ENCODE results near the gene UBAP1L. TPM values are rescaled to one million over a fixed set of nuclear protein-coding genes. Genes with fewer than 3 reads are reported as not detected.

The UBAP1L gene
- total and polyA plus RNA-seq, 4 experiments from 2014 or later = 0.86 to 16.6 (median 15.2) TPM; not detected in 1

- peaks cover 2 to 8% of the 10 kb centered on the region in 2 donors for H3K27me3 Mint-ChIP-seq
- CTCF ChIA-PET (ENCODE audit: partially characterized antibody) = no interaction called here
Measured at GRCh38 chr15:65058394-65059368, 56.3 kb downstream of the UBAP1L start.

GRCh38 chr15:65057549-65057940 lies 57.5 kb downstream of the UBAP1L start:
- no peaks in the 10 kb centered on the region for H3K4me1 ChIP-seq (ENCODE audit: insufficient read depth, low read length)
- no peaks in the 10 kb centered on the region for H3K36me3 ChIP-seq (ENCODE audit: insufficient read depth, low read length)
- Mint-ChIP-seq H3K27ac (peak overlapping the region in 1 of 7 donors; percentile 20), H3K36me3 (no peaks in the 10 kb centered on the region), H3K4me1 (no peaks in the 10 kb centered on the region), H3K4me3 (no peak overlapping the region), H3K9me3 (peaks cover 0 to 6% (median under 1%) of the 10 kb centered on the region in 8 donors), H3K27me3 (peaks cover 0 to 3% of the 10 kb centered on the region in 2 donors)
- H3K4me3 ChIP-seq (ENCODE audit: low read length in 2 of 2) = no peak overlapping the region
- no peak for DNase-seq
- intact Hi-C loops (cut with micrococcal nuclease) = no loop called here
- CTCF ChIA-PET (ENCODE audit: partially characterized antibody) = no interaction called here
- no peak overlapping the region for H3K27ac ChIP-seq (ENCODE audit: low read depth, low read length)
- peaks cover 3% of the 10 kb centered on the region for H3K27me3 ChIP-seq (ENCODE audit: insufficient read depth, low read length)
- POLR2A ChIA-PET (ENCODE audit: partially characterized antibody) = no interaction called here
- H3K9me3 ChIP-seq (ENCODE audit: control insufficient read depth in 1 of 2, low read length in 2 of 2) = no peaks in the 10 kb centered on the region

More at GRCh38 chr15:65058394-65059368, 56.3 kb downstream of the UBAP1L start:
- no peaks in the 10 kb centered on the region for H3K36me3 Mint-ChIP-seq
- intact Hi-C loops (cut with micrococcal nuclease) = no loop called here
- no peak overlapping the region for H3K27ac Mint-ChIP-seq
- H3K9me3 Mint-ChIP-seq = peaks cover 0 to 6% (median under 1%) of the 10 kb centered on the region in 8 donors
- H3K27me3 ChIP-seq (ENCODE audit: insufficient read depth, low read length) = peaks cover 3% of the 10 kb centered on the region
- no peaks in the 10 kb centered on the region for H3K4me1 Mint-ChIP-seq
- no peak overlapping the region for H3K27ac ChIP-seq (ENCODE audit: low read depth, low read length)
- POLR2A ChIA-PET (ENCODE audit: partially characterized antibody) = no interaction called here
- H3K4me1 ChIP-seq (ENCODE audit: insufficient read depth, low read length) = no peaks in the 10 kb centered on the region
- H3K36me3 ChIP-seq (ENCODE audit: insufficient read depth, low read length) = no peaks in the 10 kb centered on the region
- no peak overlapping the region for H3K4me3 ChIP-seq (ENCODE audit: low read length in 2 of 2)
- H3K4me3 Mint-ChIP-seq = no peak overlapping the region
- no peaks in the 10 kb centered on the region for H3K9me3 ChIP-seq (ENCODE audit: control insufficient read depth in 1 of 2, low read length in 2 of 2)
- no peak for DNase-seq

- no peaks in the 10 kb centered on the region for H3K36me3 Mint-ChIP-seq
- H3K36me3 ChIP-seq (ENCODE audit: insufficient read depth, low read length) = no peaks in the 10 kb centered on the region
- H3K4me3 Mint-ChIP-seq = no peak overlapping the region
- no peak overlapping the region for H3K27ac ChIP-seq (ENCODE audit: low read depth, low read length)
- POLR2A ChIA-PET (ENCODE audit: partially characterized antibody) = no interaction called here
- no peak overlapping the region for H3K4me3 ChIP-seq (ENCODE audit: low read length in 2 of 2)
- no peaks in the 10 kb centered on the region for H3K4me1 ChIP-seq (ENCODE audit: insufficient read depth, low read length)
- no peak for DNase-seq
- H3K4me1 Mint-ChIP-seq = no peaks in the 10 kb centered on the region
- H3K9me3 ChIP-seq (ENCODE audit: control insufficient read depth in 1 of 2, low read length in 2 of 2) = no peaks in the 10 kb centered on the region
- H3K9me3 Mint-ChIP-seq = peaks cover 0 to 6% (median under 1%) of the 10 kb centered on the region in 8 donors
- H3K27ac Mint-ChIP-seq = no peak overlapping the region
- CTCF ChIA-PET (ENCODE audit: partially characterized antibody) = no interaction called here
- peaks cover 3% of the 10 kb centered on the region for H3K27me3 ChIP-seq (ENCODE audit: insufficient read depth, low read length)
- intact Hi-C loops (cut with micrococcal nuclease) = no loop called here
- peaks cover 0 to 1% of the 10 kb centered on the region in 2 donors for H3K27me3 Mint-ChIP-seq
Measured at GRCh38 chr15:65056868-65057548, 58.0 kb downstream of the UBAP1L start.

- H3K36me3 ChIP-seq (ENCODE audit: insufficient read depth, low read length) = no peaks in the 10 kb centered on the region
- ChIA-PET POLR2A (ENCODE audit: partially characterized antibody) (no interaction called here), CTCF (ENCODE audit: partially characterized antibody) (no interaction called here)
- H3K9me3 Mint-ChIP-seq = peaks cover 0 to 6% (median under 1%) of the 10 kb centered on the region in 8 donors
- intact Hi-C loops (cut with micrococcal nuclease) = no loop called here
- no peaks in the 10 kb centered on the region for H3K4me1 Mint-ChIP-seq
- H3K27me3 ChIP-seq (ENCODE audit: insufficient read depth, low read length) = peaks cover 3% of the 10 kb centered on the region
- no peak overlapping the region for H3K27ac ChIP-seq (ENCODE audit: low read depth, low read length)
- H3K27me3 Mint-ChIP-seq = peaks cover 0 to 1% of the 10 kb centered on the region in 2 donors
- H3K4me1 ChIP-seq (ENCODE audit: insufficient read depth, low read length) = no peaks in the 10 kb centered on the region
- no peak for DNase-seq
- H3K4me3 ChIP-seq (ENCODE audit: low read length in 2 of 2) = no peak overlapping the region
- H3K4me3 Mint-ChIP-seq = peak overlapping the region in 1 of 8 donors; percentile 26
- H3K27ac Mint-ChIP-seq = peak overlapping the region in 1 of 7 donors; percentile 62
- no peaks in the 10 kb centered on the region for H3K36me3 Mint-ChIP-seq
- H3K9me3 ChIP-seq (ENCODE audit: control insufficient read depth in 1 of 2, low read length in 2 of 2) = no peaks in the 10 kb centered on the region
Measured at GRCh38 chr15:65056106-65056505, 58.9 kb downstream of the UBAP1L start.

GRCh38 chr15:65055201-65055870 lies 59.7 kb downstream of the UBAP1L start:
- peaks cover 0 to 2% (median under 1%) of the 10 kb centered on the region in 4 donors for H3K4me1 Mint-ChIP-seq
- no peak for DNase-seq
- H3K36me3 ChIP-seq (ENCODE audit: insufficient read depth, low read length) = no peaks in the 10 kb centered on the region
- no peak overlapping the region for H3K27ac ChIP-seq (ENCODE audit: low read depth, low read length)
- no peak overlapping the region for H3K4me3 Mint-ChIP-seq
- intact Hi-C loops (cut with micrococcal nuclease) = no loop called here
- ChIA-PET POLR2A (ENCODE audit: partially characterized antibody) (no interaction called here), CTCF (ENCODE audit: partially characterized antibody) (interaction anchor here (0.7 to 1.2 kb wide), 4 partner anchors 9 to 330 kb away, joined by 3 to 5 read pairs (median 4); partner anchors contain the start of gene KBTBD13)
- H3K9me3 Mint-ChIP-seq = peaks cover 0 to 5% (median under 1%) of the 10 kb centered on the region in 8 donors
- peak overlapping the region in 2 of 7 donors; percentile 18 to 35 for H3K27ac Mint-ChIP-seq
- H3K27me3 ChIP-seq (ENCODE audit: insufficient read depth, low read length) = peaks cover 3% of the 10 kb centered on the region
- H3K4me1 ChIP-seq (ENCODE audit: insufficient read depth, low read length) = no peaks in the 10 kb centered on the region
- no peaks in the 10 kb centered on the region for H3K9me3 ChIP-seq (ENCODE audit: control insufficient read depth in 1 of 2, low read length in 2 of 2)
- H3K36me3 Mint-ChIP-seq = no peaks in the 10 kb centered on the region
- H3K4me3 ChIP-seq (ENCODE audit: low read length in 2 of 2) = no peak overlapping the region
- H3K27me3 Mint-ChIP-seq = no peaks in the 10 kb centered on the region

GRCh38 chr15:65054333-65055200 lies 60.4 kb downstream of the UBAP1L start:
- Histone ChIP-seq H3K4me1 (ENCODE audit: insufficient read depth, low read length) (peaks cover 6% of the 10 kb centered on the region), H3K36me3 (ENCODE audit: insufficient read depth, low read length) (no peaks in the 10 kb centered on the region), H3K27ac (ENCODE audit: low read depth, low read length) (no peak overlapping the region), H3K4me3 (ENCODE audit: low read length in 2 of 2) (no peak overlapping the region), H3K9me3 (ENCODE audit: control insufficient read depth in 1 of 2, low read length in 2 of 2) (no peaks in the 10 kb centered on the region), H3K27me3 (ENCODE audit: insufficient read depth, low read length) (peaks cover under 1% of the 10 kb centered on the region)
- peaks cover 2 to 9% (median 7%) of the 10 kb centered on the region in 4 donors for H3K4me1 Mint-ChIP-seq
- H3K27ac Mint-ChIP-seq = no peak overlapping the region
- intact Hi-C loops (cut with micrococcal nuclease) = no loop called here
- no peak overlapping the region for H3K4me3 Mint-ChIP-seq
- ChIA-PET POLR2A (ENCODE audit: partially characterized antibody) (no interaction called here), CTCF (ENCODE audit: partially characterized antibody) (interaction anchor here (1.1 to 1.2 kb wide), 3 partner anchors 8 to 331 kb away, joined by 3 to 5 read pairs (median 4); no protein-coding TSS in a partner anchor)
- H3K36me3 Mint-ChIP-seq = no peaks in the 10 kb centered on the region
- H3K27me3 Mint-ChIP-seq = no peaks in the 10 kb centered on the region
- H3K9me3 Mint-ChIP-seq = no peaks in the 10 kb centered on the region
- peak in 4 of 5 donors; percentile 26 to 36 (median 29) for DNase-seq

Data from CD4-positive, alpha-beta memory T cell (primary cell).